Activated CD4-positive, CD25-positive, alpha-beta regulatory T cell treated with anti-CD3 and anti-CD28 coated beads, Interleukin-2, amount 50 U/mL, for 16 hours (primary cell): ENCODE results near the gene PTPRR.
"Not testable (repeated sequence)": the region's sequence is repeated elsewhere in the genome, so short reads cannot be mapped to it uniquely, and the experiment has no call there.

Source experiments
- DNase-seq: peaks from one replicate; pipeline ENCODE4 v3.0.0-alpha.2; 2020; ENCODE audit warnings: low read depth, low spot score

The PTPRR gene

GRCh38 chr12:70840656-70841350, 79.7 kb downstream of the PTPRR start:
- DNase-seq, result no peak

- no peak for DNase-seq
Measured at GRCh38 chr12:70839544-70839943, 81.0 kb downstream of the PTPRR start.

- no peak for DNase-seq
Measured at GRCh38 chr12:70838127-70838526, 82.4 kb downstream of the PTPRR start.

GRCh38 chr12:70837026-70837425, 83.5 kb downstream of the PTPRR start:
- no peak for DNase-seq

GRCh38 chr12:70835948-70836347, 84.6 kb downstream of the PTPRR start:
- no peak for DNase-seq

GRCh38 chr12:70831543-70831942, 89.0 kb downstream of the PTPRR start:
- DNase-seq, result no peak

GRCh38 chr12:70830221-70831061, 90.1 kb downstream of the PTPRR start:
- no peak for DNase-seq

GRCh38 chr12:70829070-70829469, 91.5 kb downstream of the PTPRR start:
- no peak for DNase-seq

GRCh38 chr12:70828351-70828750, 92.2 kb downstream of the PTPRR start:
- no peak for DNase-seq

GRCh38 chr12:70826156-70826555, 94.4 kb downstream of the PTPRR start:
- DNase-seq, result no peak

- DNase-seq, result no peak
Measured at GRCh38 chr12:70824511-70824910, 96.0 kb downstream of the PTPRR start.

- no peak for DNase-seq
Measured at GRCh38 chr12:70823182-70823976, 97.2 kb downstream of the PTPRR start.

- no peak for DNase-seq
Measured at GRCh38 chr12:70822412-70822811, 98.1 kb downstream of the PTPRR start.

- DNase-seq, result no peak
Measured at GRCh38 chr12:70815971-70816391, 104.6 kb downstream of the PTPRR start.

- no peak for DNase-seq
Measured at GRCh38 chr12:70815056-70815455, 105.5 kb downstream of the PTPRR start.

- no peak for DNase-seq
Measured at GRCh38 chr12:70813559-70813958, 107.0 kb downstream of the PTPRR start.

- DNase-seq, result no peak
Measured at GRCh38 chr12:70812136-70812535, 108.4 kb downstream of the PTPRR start.

GRCh38 chr12:70809887-70810286, 110.7 kb downstream of the PTPRR start:
- DNase-seq, result no peak

- DNase-seq, result not testable (repeated sequence)
Measured at GRCh38 chr12:70807993-70808392, 112.5 kb downstream of the PTPRR start.

GRCh38 chr12:70806827-70807226, 113.7 kb downstream of the PTPRR start:
- DNase-seq, result no peak

GRCh38 chr12:70806043-70806442, 114.5 kb downstream of the PTPRR start:
- DNase-seq, result no peak
